Keratinocyte (primary cell): ENCODE results near the gene KIR3DL1. TPM values are rescaled to one million over a fixed set of nuclear protein-coding genes. Genes with fewer than 3 reads are reported as not detected.
"Not testable (repeated sequence)": the region's sequence is repeated elsewhere in the genome, so short reads cannot be mapped to it uniquely, and the experiment has no call there.

Source experiments
- DNase-seq: peaks from one replicate; pipeline ENCODE4 v3.0.0-alpha.2; 2011; ENCODE audit warnings: low read depth, missing footprints, low spot score
- FAIRE-seq: peaks from 2 replicates; lab custom pipeline; 2011; peaks lifted over from hg19 to GRCh38; lab: Jason Lieb, UNC
- H2AFZ ChIP-seq: 2 replicates; pipeline ENCODE4 v1.6.0; 2012; ENCODE audit warnings: low read length, control low read depth, inconsistent platforms; ENCODE audit not compliant: control insufficient read depth
- H3K27ac ChIP-seq: 2 replicates; pipeline ENCODE4 v1.5.1; 2011; ENCODE audit warnings: low read length; ENCODE audit not compliant: control insufficient read depth, insufficient read depth
- H3K27me3 ChIP-seq: 3 replicates; pipeline ENCODE4 v1.6.0; 2011; ENCODE audit warnings: low read length; ENCODE audit not compliant: control insufficient read depth, insufficient read depth; ENCODE audit errors: extremely low read depth
- H3K36me3 ChIP-seq, 2 experiments: 2 replicates in 1 of 2; 3 replicates in 1 of 2; pipeline ENCODE4 v1.5.1; 2011; ENCODE audit warnings: low read length in 2 of 2, mild to moderate bottlenecking in 1 of 2; ENCODE audit not compliant: control insufficient read depth in 2 of 2, insufficient read depth in 2 of 2; ENCODE audit errors: extremely low read depth in 1 of 2
- H3K4me1 ChIP-seq: 3 replicates; pipeline ENCODE4 v1.5.1; 2011; ENCODE audit warnings: low read length; ENCODE audit not compliant: control insufficient read depth, insufficient read depth; ENCODE audit errors: extremely low read depth
- H3K4me2 ChIP-seq: 3 replicates; pipeline ENCODE4 v1.6.0; 2011; ENCODE audit warnings: low read depth, low read length; ENCODE audit not compliant: control insufficient read depth, insufficient read depth; ENCODE audit errors: extremely low read depth
- H3K4me3 ChIP-seq, 3 experiments: fragments of 200-600 bp in 1 of 3; sonication (generic) in 1 of 3; 2 replicates in 2 of 3; 3 replicates in 1 of 3; pipeline ENCODE4 v1.5.1; 2011 to 2016; ENCODE audit warnings: low read length in 3 of 3, mild to moderate bottlenecking in 3 of 3, control low read depth in 2 of 3, inconsistent platforms in 1 of 3, low read depth in 1 of 3, mixed read lengths in 1 of 3, mixed run types in 1 of 3, moderate library complexity in 1 of 3; ENCODE audit not compliant: control insufficient read depth in 2 of 3, insufficient read depth in 2 of 3; ENCODE audit errors: extremely low read depth in 1 of 3
- H3K79me2 ChIP-seq: 2 replicates; pipeline ENCODE4 v1.6.0; 2012; ENCODE audit warnings: low read length; ENCODE audit not compliant: control insufficient read depth, insufficient read depth
- H3K9ac ChIP-seq: 3 replicates; pipeline ENCODE4 v1.6.0; 2011; ENCODE audit warnings: low read length; ENCODE audit not compliant: control insufficient read depth, insufficient read depth; ENCODE audit errors: extremely low read depth
- H3K9me1 ChIP-seq: 3 replicates; pipeline ENCODE4 v1.6.0; 2011; ENCODE audit warnings: low read length; ENCODE audit not compliant: control insufficient read depth, insufficient read depth; ENCODE audit errors: extremely low read depth
- H3K9me3 ChIP-seq: 2 replicates; pipeline ENCODE4 v1.5.1; 2012; ENCODE audit warnings: low read depth, low read length; ENCODE audit not compliant: control insufficient read depth
- H4K20me1 ChIP-seq: 3 replicates; pipeline ENCODE4 v1.6.0; 2011; ENCODE audit warnings: low read length; ENCODE audit not compliant: control insufficient read depth, insufficient read depth; ENCODE audit errors: extremely low read depth
- CTCF ChIP-seq, 3 experiments: IDR thresholded peaks in 1 of 3; conservative IDR thresholded peaks in 1 of 3; optimal IDR thresholded peaks in 1 of 3; 2 replicates in 2 of 3; 3 replicates in 1 of 3; pipeline versions ENCODE3 to v1.5.1; 2011; ENCODE audit warnings: low read length in 3 of 3, mild to moderate bottlenecking in 3 of 3, moderate library complexity in 2 of 3, control low read depth in 1 of 3, inconsistent platforms in 1 of 3; ENCODE audit not compliant: insufficient read depth in 2 of 3; ENCODE audit errors: extremely low read depth in 1 of 3
- EZH2 ChIP-seq: IDR thresholded peaks from one replicate; pipeline ENCODE4 v1.6.1; 2012; ENCODE audit warnings: inconsistent platforms, mild to moderate bottlenecking, low read length, moderate library complexity
- dilution Hi-C: fragments of 300-500 bp; cut with MboI; formaldehyde crosslinking; loops from one replicate; pipeline ENCODE4 v1.7.0; 2020; ENCODE audit warnings: low sequenced_read_pairs; ENCODE audit not compliant: extremely low pct_ligation_motif_present
- polyA plus RNA-seq, 5 experiments: library from polyadenylated mRNA; depleted of rRNA in 3 of 5; stranded (reverse) in 3 of 5; stranded (forward) in 1 of 5; unstranded in 1 of 5; fragments of >200 nt; gene quantifications; 1 replicate in 1 of 5; 2 replicates in 3 of 5; 3 replicates in 1 of 5; pipeline versions ENCODE4 v1.2.1 to v1.2.3, GENCODE V29; 2011 to 2012; ENCODE audit warnings: missing spikeins in 2 of 5, low read depth in 1 of 5, low replicate concordance in 1 of 5

The KIR3DL1 gene
- polyA plus RNA-seq, 1 donor (not counting 4 experiments of a cell fraction or from before 2014, with no cell fraction given): not detected

- H3K4me2 ChIP-seq: no peak overlapping the region
- no peak overlapping the region for H3K4me3 ChIP-seq
- no peak overlapping the region for H3K9ac ChIP-seq
- H3K9me1 ChIP-seq: no peaks in the 10 kb centered on the region
- no peaks in the 10 kb centered on the region for H3K4me1 ChIP-seq
- no peak for TF ChIP-seq EZH2
- no peak for TF ChIP-seq CTCF (optimal IDR thresholded peaks at IDR 0.05 in 1 of 3, IDR thresholded peaks at IDR 0.05 in 1 of 3, conservative IDR thresholded peaks at IDR 0.05 in 1 of 3; ENCODE audit: extremely low read depth in 1 of 3, insufficient read depth in 2 of 3, low read length in 3 of 3)
- H2AFZ ChIP-seq: no peak overlapping the region
- no peaks in the 10 kb centered on the region for H3K27me3 ChIP-seq
- no peak for DNase-seq
- peaks cover 14% of the 10 kb centered on the region for H3K9me3 ChIP-seq
- H4K20me1 ChIP-seq: no peaks in the 10 kb centered on the region
- dilution Hi-C loops: no loop called here
- H3K79me2 ChIP-seq: no peaks in the 10 kb centered on the region
- no peak overlapping the region for H3K27ac ChIP-seq
- H3K36me3 ChIP-seq: no peaks in the 10 kb centered on the region
- FAIRE-seq: no peak
Measured at GRCh38 chr19:54806516-54806838, 9.8 kb upstream of the KIR3DL1 start.

- H3K27me3 ChIP-seq, H4K20me1 ChIP-seq, H3K9ac ChIP-seq, H3K4me2 ChIP-seq, H3K27ac ChIP-seq, H3K9me1 ChIP-seq, DNase-seq, dilution Hi-C loops, H2AFZ ChIP-seq, H3K79me2 ChIP-seq, FAIRE-seq, H3K4me3 ChIP-seq, H3K9me3 ChIP-seq, H3K36me3 ChIP-seq, H3K4me1 ChIP-seq: not testable (repeated sequence)
Measured at GRCh38 chr19:54814571-54814970, 1.7 kb upstream of the KIR3DL1 start.
